Caki2 (cell line): ENCODE data around the gene FNDC7. TPM values are rescaled to one million over a fixed set of nuclear protein-coding genes. Genes with fewer than 3 reads are reported as not detected.
"Not testable (repeated sequence)": the region's sequence is repeated elsewhere in the genome, so short reads cannot be mapped to it uniquely, and the experiment has no call there.

Experiments
- DNase-seq: peaks from one replicate; pipeline ENCODE4 v3.0.0-alpha.2; 2015; ENCODE audit warnings: low read depth
- in situ Hi-C: cut with HindIII; loops from 2 replicates; pipeline ENCODE4 v1.10.0; 2016; ENCODE audit warnings: low sequenced_read_pairs, low pct_unique_long_range_greater_than_20kb, mixed read lengths
- total RNA-seq: library from RNA; depleted of rRNA; stranded (reverse); fragments of >200 nt; shearing (Covaris generic); gene quantifications from 2 replicates; pipeline ENCODE4 v1.2.3, GENCODE V29; 2014; ENCODE audit warnings: low replicate concordance; rRNA removed

The FNDC7 gene
- total RNA-seq, 1 experiment from 2014 or later, result not detected

DNA sequence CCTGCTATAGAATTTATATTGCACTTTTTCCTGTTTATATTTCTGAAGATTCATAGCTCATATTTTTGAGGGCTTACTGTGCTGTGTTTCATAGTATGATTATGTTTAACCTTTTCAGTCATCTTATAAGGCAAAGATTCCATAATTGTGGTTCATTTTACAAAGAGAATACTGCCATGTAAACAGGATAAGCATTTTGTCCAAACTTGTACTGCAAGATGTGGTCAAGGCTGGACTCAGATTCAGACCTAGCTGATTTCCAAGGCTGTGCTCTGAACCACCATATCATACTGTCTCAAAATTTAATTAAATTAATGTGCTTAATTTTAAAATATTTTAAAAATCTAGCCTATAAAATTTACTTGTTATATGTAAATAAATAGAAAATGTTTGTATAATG, 65.1 kb downstream of the FNDC7 start:
- in situ Hi-C loops, result no loop called here
- no peak for DNase-seq

DNA sequence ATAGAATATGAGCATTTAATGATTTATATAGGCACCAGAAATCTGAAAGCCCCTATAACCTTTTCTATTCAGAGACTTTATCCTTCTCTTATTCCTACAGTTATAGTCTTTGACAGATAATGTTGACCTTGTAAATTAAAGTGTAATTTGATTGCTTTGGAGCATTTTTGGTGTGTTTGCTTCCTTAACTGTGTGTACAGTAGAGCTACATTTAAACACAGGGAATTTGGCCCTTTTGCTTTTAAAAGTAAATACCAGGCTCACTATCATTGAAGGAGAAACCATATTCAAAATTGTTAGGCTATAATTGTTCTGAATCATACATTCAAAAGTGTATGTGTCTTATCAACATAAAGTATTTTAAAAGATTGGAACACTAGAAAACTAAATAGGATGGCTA, 66.7 kb downstream of the FNDC7 start:
- in situ Hi-C loops, result no loop called here
- no peak for DNase-seq

DNA sequence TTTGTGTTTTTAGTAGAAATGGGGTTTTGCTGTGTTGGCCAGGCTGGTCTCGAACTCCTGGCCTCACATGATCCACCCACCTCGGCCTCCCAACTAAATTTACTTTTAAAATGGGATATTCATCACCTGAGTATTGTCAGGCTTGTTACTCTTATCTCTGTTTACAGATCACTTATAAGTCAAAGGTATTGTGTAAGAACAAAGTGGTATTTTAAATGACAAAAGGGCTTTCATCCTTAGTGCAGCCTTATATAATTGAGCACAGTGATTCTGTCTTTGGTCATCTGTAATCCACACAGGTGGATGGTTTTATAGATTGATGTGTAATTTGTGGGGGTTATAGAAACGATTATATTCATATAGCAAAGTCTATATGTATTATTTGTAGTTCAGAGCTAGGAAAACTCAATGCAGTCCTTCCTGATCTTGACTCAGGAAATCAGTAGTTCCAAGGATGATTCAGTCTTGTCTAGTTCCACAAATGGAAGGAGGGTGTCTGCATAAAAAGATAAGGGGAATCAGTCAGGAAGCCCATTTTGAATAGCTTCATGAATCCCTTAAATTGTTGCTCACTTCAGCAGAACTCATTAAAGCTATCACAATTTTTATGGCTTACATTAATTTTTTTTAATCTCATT, 68.3 kb downstream of the FNDC7 start:
- DNase-seq, result no peak
- in situ Hi-C loops, result no loop called here

- DNase-seq, in situ Hi-C loops: not testable (repeated sequence)
Measured at GRCh38 chr1:108781575-108781944, 68.9 kb downstream of the FNDC7 start.

- no peak for DNase-seq
- in situ Hi-C loops, result no loop called here
Measured at GRCh38 chr1:108785264-108785663, 72.6 kb downstream of the FNDC7 start.

DNA sequence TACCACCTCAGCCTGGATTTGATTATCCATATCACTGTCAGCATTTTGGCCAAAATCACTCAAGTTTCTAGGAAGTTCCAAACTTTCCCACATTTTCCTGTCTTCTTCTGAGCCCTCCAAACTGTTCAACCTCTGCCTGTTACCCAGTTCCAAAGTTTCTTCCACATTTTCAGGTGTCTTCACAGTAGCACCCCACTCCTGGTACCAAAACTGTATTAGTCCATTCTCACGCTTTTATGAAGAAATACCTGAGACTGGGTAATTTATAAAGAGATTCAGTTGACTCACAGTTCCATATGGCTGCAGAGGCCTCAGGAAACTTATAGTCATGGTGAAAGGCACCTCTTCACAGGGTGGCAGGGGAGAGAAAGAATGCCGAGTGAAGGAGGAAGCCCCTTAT, 73.2 kb downstream of the FNDC7 start:
- in situ Hi-C loops, result no loop called here
- DNase-seq, result no peak

DNA sequence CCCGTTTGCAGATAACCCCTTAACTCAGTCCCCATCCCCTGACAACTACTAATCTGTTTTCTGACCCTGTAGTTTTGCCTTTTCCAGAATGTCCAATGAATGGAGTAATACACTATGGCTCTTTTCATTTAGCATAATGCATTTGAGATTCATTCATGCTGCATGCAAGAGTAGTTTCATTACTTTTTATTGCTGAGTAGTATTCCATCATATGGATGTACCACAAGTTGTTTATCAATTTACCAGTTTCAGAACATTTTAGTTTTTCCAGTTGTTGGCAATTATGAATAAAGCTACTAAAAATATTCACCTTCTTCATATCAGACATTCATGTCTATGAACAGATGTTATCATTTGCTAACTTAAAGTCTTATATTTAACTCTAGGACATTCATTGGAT, 79.1 kb downstream of the FNDC7 start:
- no peak for DNase-seq
- in situ Hi-C loops, result no loop called here

Other genes starting within 250 kb of the FNDC7 start
- 8.1 and 9.5 TPM in 2 replicates for gene EEIG2, start 152.8 kb upstream of the FNDC7 start, total RNA-seq
- 0.17 TPM in 1 of 2 replicates, not detected in the other for gene HENMT1, start 51.8 kb upstream of the FNDC7 start, total RNA-seq
- 4.7 and 7.8 TPM in 2 replicates for gene PRPF38B, start 20.6 kb upstream of the FNDC7 start, total RNA-seq
- 6.4 and 7.3 TPM in 2 replicates for gene STXBP3, start 33.8 kb downstream of the FNDC7 start, total RNA-seq
- gene AKNAD1, start 144.2 kb downstream of the FNDC7 start, total RNA-seq, result 0.06 TPM in 1 of 2 replicates, not detected in the other
- 28.8 and 53.7 TPM in 2 replicates for gene GPSM2, start 164.1 kb downstream of the FNDC7 start, total RNA-seq